GDM1 (cell line): ENCODE data around the gene SND1.
"Not testable (repeated sequence)": the region's sequence is repeated elsewhere in the genome, so short reads cannot be mapped to it uniquely, and the experiment has no call there.

Source experiments
- DNase-seq: peaks from one replicate; lab custom pipeline; 2025; lab: John Stamatoyannopoulos, UW

The SND1 gene

DNA sequence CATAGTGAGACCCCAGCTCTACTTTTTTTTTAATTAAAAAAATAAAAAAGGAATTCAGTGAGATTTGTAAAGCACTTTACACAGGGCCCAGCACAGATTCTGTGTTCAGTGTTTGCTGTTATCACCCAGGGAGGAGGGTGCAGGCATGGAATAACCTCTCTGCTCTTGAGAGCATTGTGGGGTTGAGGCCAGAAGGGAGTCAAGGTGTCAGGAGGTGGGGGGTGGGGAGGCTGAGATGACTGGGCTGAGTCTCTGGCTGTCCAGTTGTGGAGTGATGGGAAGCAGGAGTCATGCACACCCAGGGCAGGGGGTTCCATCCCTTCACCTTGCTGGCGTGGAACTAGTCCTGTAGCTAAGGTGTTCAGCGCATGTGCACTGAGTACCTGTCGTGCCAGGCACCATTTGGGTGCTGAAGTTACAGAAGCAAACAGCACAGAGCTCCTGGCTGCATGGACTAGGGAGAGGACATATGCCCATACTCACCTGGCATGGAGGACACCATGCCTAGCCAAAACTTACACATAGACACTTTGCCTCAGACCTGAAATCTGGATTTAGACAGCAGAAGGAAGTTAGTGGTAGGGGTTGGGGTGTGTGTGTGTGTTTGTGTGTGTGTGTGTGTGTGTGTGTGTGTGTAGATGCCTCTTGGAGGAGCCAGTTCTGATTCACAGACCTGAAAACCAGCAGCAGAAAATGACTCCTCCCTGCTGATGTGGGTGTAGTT, 448.4 kb downstream of the SND1 start:
- DNase-seq = no peak

- no peak for DNase-seq
These were observed 449.1 kb downstream of the SND1 start for GRCh38 chr7:128100949-128101713.

GRCh38 chr7:128102490-128103291, 450.7 kb downstream of the SND1 start:
- DNase-seq = no peak

GRCh38 chr7:128103498-128104107, 451.6 kb downstream of the SND1 start:
- no peak for DNase-seq

GRCh38 chr7:128104108-128104742, 452.2 kb downstream of the SND1 start:
- DNase-seq = no peak

DNA sequence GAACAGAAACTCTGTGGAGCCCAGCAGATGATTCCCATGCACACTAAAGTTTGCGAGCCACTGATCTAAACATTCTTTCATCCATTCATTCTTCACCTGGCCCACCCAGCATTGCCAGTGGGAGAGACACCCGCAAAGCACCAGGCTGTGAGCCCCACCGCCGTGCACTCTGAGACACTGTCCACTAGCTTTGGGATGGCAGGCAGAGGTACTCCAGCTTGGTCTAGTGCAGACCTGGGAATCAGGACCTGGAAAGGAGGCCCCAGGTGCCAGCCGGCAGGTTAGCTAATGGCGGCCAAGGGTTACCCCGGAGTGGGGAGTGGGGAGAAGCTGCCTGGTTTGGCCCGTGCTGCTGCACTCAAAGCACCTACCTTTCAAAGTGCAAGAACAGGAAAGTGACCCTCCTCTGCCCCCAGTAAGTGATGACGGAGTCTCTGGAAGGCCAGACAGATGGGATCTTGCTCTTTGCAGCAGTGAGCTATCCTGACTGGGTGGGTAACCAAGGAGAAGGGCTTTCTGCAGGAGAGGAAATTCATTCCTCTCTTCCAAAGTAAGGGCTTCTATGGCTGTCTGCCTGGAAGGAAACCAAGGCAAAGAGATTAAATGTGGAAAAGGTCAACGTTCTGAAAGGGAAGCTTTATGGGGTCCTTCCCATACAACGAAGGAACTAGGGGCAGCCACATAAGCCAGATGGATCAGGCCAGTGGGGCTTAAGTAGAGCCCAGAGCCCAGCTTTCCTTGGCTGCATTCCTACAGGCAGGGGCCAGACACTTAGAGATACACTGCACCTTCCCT, 453.4 kb downstream of the SND1 start:
- DNase-seq = no peak

GRCh38 chr7:128106821-128107220, 454.8 kb downstream of the SND1 start:
- DNase-seq = no peak

GRCh38 chr7:128107516-128107915, 455.5 kb downstream of the SND1 start:
- DNase-seq = not testable (repeated sequence)

DNA sequence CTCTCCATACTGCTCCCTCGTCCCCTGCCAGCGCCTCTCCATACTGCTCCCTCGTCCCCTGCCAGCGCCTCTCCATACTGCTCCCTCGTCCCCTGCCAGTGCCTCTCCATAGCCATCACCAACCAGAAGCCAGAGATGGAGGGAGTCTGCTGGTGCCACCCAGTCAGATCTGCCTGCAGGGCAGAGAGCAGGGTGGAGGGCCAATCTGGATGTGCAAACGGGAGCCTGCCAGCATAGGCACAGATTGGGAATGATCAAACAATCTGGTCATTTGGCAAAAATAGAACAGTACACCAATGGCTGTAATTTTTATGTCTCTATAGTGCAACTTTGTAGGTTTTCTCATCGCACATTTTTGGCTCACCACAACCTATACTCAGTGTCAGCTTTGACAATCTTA, 456.1 kb downstream of the SND1 start:
- DNase-seq = no peak

DNA sequence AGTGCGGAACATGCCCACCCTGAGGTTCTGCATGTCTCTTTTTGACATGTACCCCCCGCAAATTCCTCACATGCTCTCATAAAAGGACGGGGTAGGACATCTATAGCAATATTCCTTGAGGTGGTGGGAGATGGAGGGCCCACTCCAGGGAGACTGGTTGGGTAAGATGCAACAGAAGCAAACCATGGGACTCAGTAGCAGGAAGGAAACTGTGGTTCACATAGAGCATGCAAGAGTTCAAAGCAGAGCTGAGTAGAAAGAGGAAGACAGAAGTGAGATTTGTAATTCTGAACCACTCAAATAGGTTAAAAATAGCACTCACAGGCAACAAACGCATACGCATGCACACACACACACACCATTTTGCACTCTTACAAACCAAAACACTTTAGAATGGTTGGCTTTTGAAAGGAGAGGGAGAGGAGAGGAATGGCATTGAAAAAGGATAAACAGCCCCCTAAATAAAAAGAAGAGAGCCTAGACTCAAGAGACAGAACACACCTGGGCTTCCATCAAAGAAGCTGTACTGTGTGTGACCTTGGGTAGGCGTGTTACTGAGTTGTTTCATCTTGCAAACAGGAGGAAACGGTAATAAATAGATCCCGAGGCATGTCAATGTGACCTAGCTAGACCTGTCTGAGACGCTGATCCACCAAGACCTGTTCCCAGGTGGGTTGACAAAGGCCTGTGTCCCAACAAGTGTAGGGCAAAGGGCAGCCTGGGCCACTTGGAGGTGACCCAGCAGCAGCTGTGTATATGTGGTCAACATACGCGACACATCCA, 456.8 kb downstream of the SND1 start:
- peak; percentile 16 for DNase-seq

GRCh38 chr7:128109424-128109969, 457.5 kb downstream of the SND1 start:
- DNase-seq = not testable (repeated sequence)

GRCh38 chr7:128110641-128111364, 458.8 kb downstream of the SND1 start:
- no peak for DNase-seq

- no peak for DNase-seq
These were observed 460.2 kb downstream of the SND1 start for GRCh38 chr7:128112018-128112780.

- DNase-seq = no peak
These were observed 460.8 kb downstream of the SND1 start for GRCh38 chr7:128112781-128113221.

GRCh38 chr7:128113839-128114238, 461.8 kb downstream of the SND1 start:
- DNase-seq = no peak

- DNase-seq = no peak
These were observed 462.8 kb downstream of the SND1 start for GRCh38 chr7:128114806-128115205.

GRCh38 chr7:128115336-128115820, 463.4 kb downstream of the SND1 start:
- DNase-seq = no peak
